Keratinocyte (primary cell): Measurements from ENCODE around the gene KHDC4.

Experiments used
- CTCF ChIP-seq, 3 experiments: IDR thresholded peaks in 1 of 3; conservative IDR thresholded peaks in 1 of 3; optimal IDR thresholded peaks in 1 of 3; 2 replicates in 2 of 3; 3 replicates in 1 of 3; pipeline versions ENCODE3 to v1.5.1; 2011; ENCODE audit warnings: low read length in 3 of 3, mild to moderate bottlenecking in 3 of 3, moderate library complexity in 2 of 3, control low read depth in 1 of 3, inconsistent platforms in 1 of 3; ENCODE audit not compliant: insufficient read depth in 2 of 3; ENCODE audit errors: extremely low read depth in 1 of 3
- EZH2 ChIP-seq: IDR thresholded peaks from one replicate; pipeline ENCODE4 v1.6.1; 2012; ENCODE audit warnings: inconsistent platforms, mild to moderate bottlenecking, low read length, moderate library complexity

- TF ChIP-seq CTCF (optimal IDR thresholded peaks at IDR 0.05 in 1 of 3, IDR thresholded peaks at IDR 0.05 in 1 of 3, conservative IDR thresholded peaks at IDR 0.05 in 1 of 3; ENCODE audit: extremely low read depth in 1 of 3, insufficient read depth in 2 of 3, low read length in 3 of 3) (no peak), EZH2 (no peak)
Observed at GRCh38 chr1:155932081-155932480, 2.1 kb downstream of the KHDC4 start.
